GM12872 (cell line): ENCODE measurements around the gene SKP1.

ENCODE experiments used
- CTCF ChIP-seq: IDR thresholded peaks from 3 replicates; pipeline ENCODE4 v1.5.1; 2011; ENCODE audit warnings: low read depth, mild to moderate bottlenecking, low read length, moderate library complexity; ENCODE audit not compliant: insufficient read depth

Gene SKP1

GRCh38 chr5:134176511-134177368 lies at the start of gene SKP1:
Gene SKP1 (minus strand): TSS chr5:134176950. CDS start chr5:134174022, 2,928 bp downstream.
- no peak for TF ChIP-seq CTCF

- TF ChIP-seq CTCF, result no peak
These were observed 49.2 kb upstream of the SKP1 start, which contains the start of gene PPP2CA for GRCh38 chr5:134225780-134226440. Gene PPP2CA (minus strand): TSS chr5:134226073. CDS start chr5:134225861, 212 bp downstream.

GRCh38 chr5:134224888-134225779 lies 48.4 kb upstream of the SKP1 start:
- no peak for TF ChIP-seq CTCF

GRCh38 chr5:134223406-134224248 lies 46.9 kb upstream of the SKP1 start:
- TF ChIP-seq CTCF, result no peak

GRCh38 chr5:134215757-134216156 lies 39.0 kb upstream of the SKP1 start:
- TF ChIP-seq CTCF, result no peak

GRCh38 chr5:134209477-134210245 lies 32.9 kb upstream of the SKP1 start:
- no peak for TF ChIP-seq CTCF
